HG02870 (cell line): ENCODE results near the gene RHBG.
"Not testable (repeated sequence)": the region's sequence is repeated elsewhere in the genome, so short reads cannot be mapped to it uniquely, and the experiment has no call there.

Experiments used
- ATAC-seq: cut with Tn5 transposase; IDR thresholded peaks from one replicate; pipeline ENCODE4 v1.9.1; 2021; ENCODE audit warnings: mild to moderate bottlenecking, moderate library complexity; ENCODE audit not compliant: unreplicated experiment

RHBG gene, protein sequence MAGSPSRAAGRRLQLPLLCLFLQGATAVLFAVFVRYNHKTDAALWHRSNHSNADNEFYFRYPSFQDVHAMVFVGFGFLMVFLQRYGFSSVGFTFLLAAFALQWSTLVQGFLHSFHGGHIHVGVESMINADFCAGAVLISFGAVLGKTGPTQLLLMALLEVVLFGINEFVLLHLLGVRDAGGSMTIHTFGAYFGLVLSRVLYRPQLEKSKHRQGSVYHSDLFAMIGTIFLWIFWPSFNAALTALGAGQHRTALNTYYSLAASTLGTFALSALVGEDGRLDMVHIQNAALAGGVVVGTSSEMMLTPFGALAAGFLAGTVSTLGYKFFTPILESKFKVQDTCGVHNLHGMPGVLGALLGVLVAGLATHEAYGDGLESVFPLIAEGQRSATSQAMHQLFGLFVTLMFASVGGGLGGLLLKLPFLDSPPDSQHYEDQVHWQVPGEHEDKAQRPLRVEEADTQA

DNA sequence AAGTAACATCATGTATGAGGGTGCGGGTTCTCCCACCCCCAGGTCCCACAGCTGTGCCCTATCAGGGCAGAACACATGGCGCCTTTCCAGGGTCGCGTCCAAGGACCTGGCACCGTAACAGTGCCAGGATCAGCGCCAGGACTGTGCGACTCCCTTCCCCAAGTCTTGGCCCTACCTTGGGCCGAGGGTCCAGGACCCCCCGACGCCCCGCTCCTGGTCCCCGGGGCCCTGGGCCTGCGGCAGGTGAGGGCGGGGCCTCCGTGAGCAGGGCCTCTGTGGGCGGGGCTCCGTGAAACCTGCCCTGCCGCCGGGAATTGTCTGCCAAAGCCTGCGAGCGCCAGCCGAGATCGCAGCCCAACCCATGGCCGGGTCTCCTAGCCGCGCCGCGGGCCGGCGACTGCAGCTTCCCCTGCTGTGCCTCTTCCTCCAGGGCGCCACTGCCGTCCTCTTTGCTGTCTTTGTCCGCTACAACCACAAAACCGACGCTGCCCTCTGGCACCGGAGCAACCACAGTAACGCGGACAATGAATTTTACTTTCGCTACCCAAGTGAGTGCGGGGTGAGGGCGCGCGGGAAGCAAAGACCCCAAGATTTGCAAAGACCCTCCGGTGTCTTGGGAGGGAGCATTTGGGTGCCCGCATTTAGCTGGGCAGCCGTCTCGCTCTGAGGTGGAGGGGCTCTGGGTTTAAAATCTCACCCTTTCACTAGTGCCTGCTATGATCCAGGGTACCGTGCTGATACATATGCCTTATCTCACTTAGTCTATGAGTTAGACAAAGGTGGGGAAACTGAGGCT, at the start of gene RHBG:
RHBG (plus strand) TSS at position 323 of the 796 bp plus-strand sequence; CDS start at position 362, 39 bp downstream.
- no peak for ATAC-seq

- no peak for ATAC-seq
These were observed 49.3 kb upstream of the RHBG start for GRCh38 chr1:156319664-156320063.

DNA sequence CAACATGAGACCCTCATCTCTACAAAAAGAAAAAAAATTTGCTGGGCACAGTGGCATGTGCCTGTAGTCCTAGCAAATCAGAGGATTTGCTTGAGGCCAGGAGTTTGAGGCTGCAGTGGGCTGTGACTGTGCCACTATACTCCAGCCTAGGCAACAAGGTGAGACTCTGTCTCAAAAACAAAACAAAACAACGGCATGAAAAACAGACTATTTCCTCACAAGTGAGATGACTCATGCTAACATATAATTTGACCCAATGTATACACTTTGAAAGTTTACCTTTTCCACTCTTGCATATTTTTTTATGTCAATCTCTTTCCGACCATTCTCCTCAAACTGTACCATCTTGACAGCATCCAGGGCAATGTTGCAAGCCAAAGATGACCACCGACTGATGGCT, 48.5 kb upstream of the RHBG start:
- ATAC-seq: no peak

DNA sequence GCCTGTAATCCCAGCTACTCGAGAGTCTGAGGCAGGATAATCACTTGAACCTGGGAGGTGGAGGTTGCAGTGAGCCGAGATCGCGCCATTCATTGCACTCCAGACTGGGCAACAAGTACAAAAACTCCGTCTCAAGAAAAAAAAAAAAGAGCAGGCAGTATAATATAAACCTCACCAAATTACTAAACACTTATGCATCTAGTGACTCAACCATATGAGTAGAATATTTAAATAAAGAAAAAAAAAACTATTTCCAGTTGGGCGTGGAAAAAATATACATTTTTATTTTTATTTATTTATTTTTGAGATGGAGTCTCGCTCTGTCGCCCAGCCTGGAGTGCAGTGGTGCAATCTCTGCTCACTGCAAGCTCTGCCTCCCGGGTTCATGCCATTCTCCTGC, 45.8 kb upstream of the RHBG start:
- not testable (repeated sequence) for ATAC-seq

DNA sequence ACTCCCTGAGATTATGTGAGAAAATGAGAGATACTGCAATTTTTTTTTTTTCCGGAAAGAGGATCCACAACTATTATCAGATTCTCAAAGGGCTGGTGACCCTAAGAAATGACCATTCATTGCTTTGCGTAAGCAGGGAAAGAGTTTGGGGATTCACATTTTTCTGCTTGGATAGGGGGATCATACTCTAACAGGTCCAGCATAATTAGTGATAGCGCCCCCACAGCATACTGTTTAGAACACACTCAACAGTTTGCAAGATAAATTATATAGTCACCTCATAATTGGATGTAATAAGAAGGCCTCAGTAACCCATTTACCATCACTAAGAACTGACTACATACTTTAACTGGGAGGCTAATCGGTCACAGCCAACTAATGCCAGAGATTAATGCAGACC, 32.8 kb upstream of the RHBG start:
- no peak for ATAC-seq

GRCh38 chr1:156337052-156337887, 31.7 kb upstream of the RHBG start:
- no peak for ATAC-seq

DNA sequence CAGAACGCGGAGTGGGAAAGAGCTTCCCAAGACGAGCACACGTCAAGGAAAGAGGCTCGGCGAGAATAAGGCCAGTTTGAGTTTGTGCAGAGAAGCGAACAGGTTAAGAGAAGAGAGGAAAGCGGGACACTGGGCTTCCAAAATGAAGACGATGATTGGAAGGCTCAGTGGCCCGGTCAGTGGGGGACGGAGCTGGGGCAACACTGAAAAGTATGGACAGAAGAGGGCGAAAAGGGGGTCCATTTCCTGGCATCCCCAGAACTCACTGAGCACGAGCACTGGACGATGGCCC, 31.2 kb upstream of the RHBG start:
- ATAC-seq: no peak

DNA sequence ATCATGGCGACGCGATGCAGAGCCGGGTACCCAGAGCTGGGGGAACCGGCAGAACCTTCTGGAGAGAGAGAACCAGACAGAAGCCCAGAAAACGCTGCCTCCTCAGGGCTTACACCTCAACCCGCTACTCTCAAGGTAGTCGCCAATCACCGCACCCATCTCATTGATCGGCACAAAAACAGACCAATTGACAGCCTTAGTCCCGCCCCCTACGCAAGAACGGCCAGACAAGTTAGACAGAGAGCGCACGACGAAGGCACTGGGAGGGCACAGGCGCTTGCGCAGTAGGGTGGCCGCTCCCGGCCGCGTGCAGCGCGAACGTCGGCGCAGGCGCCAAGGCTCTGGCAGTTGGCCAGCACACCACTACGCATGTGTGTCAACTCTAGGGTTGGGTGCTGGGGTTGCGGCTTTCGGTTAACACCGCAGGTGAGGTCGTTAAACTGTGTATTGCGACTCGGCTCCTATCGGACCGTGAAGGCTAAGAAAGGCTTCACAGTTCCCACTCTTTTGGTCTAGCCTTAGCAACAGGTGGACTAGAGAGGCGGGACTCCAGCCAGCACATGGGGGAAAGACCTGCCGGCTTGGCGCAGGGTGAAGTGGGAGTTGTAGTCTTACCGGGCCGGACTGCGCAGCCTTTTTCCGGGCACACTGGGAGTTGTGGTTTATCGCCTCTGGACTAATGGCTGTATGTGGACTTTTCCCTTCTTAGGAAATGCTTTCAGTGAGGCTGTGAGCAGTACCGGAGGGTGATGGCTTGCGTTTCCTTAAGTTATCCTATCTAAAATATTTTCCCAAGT, 30.6 kb upstream of the RHBG start, which contains the start of the genes CCT3 and TSACC:
CCT3 (minus strand) TSS at position 113 of the 797 bp plus-strand sequence; CDS start at position 5, 108 bp downstream.
TSACC (plus strand) TSS at position 347 of the 797 bp plus-strand sequence. CDS start 1,232 bp downstream, outside the sequence.
- ATAC-seq: peak; percentile 90

GRCh38 chr1:156342166-156342955, 26.6 kb upstream of the RHBG start:
- no peak for ATAC-seq

- no peak for ATAC-seq
These were observed 24.6 kb upstream of the RHBG start for GRCh38 chr1:156344409-156344808.

- ATAC-seq: not testable (repeated sequence)
These were observed 23.0 kb upstream of the RHBG start for GRCh38 chr1:156346035-156346434.

DNA sequence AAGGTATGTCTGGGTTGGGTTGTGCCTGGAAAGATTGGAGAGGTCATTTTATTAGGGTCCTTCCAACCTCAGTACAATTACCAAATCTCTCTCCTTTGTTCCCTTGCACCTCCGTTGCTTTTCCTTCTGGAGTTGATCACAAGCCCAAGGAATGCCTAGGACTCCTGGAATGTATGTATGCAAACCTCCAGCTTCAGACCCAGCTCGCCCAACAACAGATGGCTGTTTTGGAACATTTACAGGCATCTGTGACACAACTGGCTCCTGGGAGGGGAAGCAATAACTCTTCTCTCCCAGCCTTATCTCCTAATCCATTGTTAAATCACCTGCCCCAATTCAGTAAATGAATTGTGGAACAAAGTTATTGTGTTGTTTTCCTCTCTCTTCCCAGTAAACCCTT, 22.4 kb upstream of the RHBG start:
- ATAC-seq: no peak

GRCh38 chr1:156347331-156347730, 21.7 kb upstream of the RHBG start:
- no peak for ATAC-seq

DNA sequence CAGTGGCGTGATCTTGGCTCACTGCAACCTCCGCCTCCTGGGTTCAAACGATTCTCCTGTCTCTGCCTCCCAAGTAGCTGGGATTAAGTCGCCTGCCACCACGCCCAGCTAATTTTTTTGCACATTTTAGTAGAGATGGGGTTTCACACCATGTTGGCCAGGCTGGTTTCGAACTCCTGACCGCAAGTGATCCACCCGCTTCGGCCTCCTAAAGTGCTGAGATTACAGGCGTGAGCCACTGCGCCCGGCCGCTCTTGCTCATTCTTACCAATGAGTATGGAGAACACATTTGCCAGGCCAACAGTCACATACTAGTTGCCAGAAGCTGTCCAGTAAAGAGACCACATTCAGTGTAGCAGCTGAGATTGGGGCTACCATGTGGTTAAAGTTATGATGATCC, 16.5 kb upstream of the RHBG start:
- ATAC-seq: not testable (repeated sequence)

- no peak for ATAC-seq
These were observed 12.6 kb upstream of the RHBG start for GRCh38 chr1:156356262-156356874.

DNA sequence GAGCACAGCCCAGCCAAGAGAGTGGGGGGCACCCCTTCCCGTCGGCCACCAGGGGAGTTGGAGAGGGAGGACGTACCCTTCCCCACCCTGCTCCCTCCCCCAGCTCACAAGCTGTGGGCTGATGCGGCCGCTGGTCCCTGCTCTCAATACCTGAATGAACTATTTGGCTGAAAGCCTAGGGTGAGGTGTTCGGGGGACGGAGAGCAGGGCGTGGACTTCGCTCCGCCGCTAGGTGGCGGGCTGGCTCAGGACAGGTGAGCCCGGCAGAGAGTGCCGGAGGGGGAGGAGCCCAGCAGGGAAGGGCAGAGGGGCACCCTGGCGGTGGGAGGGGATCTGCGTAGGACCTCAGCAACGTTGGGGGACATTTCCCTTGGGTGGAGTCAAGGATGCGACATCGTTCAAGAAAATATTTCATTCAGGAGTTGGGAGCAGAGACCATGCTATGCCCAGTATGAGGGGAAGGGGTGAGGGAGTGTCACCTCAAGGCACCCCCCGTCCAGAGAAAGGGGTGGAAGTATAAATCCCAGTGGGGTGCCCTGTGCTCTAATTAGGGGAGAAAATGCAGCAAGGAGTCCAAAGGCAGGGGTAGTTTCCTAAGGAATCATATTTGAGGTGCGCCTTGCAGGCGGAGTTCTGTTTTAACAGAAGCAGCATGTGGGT, 12.0 kb upstream of the RHBG start:
- peak; percentile 86 for ATAC-seq

DNA sequence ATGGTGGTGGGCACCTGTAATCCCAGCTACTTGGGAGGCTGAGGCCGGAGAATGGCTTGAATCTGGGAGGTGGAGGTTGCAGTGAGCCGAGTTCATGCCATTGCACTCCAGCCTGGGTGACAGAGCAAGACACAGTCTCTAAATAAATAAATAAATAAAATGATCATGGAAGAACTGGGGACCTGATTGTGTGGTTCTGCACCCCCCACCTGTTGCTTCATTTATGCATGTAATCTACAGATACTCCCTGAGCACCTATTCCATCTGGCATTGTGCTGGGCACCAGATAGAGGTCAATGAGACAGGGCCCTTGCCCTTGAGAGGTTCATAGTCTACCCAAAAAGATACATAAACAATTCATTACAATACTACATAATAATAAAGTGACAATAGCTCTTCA, 11.0 kb upstream of the RHBG start:
- no peak for ATAC-seq

DNA sequence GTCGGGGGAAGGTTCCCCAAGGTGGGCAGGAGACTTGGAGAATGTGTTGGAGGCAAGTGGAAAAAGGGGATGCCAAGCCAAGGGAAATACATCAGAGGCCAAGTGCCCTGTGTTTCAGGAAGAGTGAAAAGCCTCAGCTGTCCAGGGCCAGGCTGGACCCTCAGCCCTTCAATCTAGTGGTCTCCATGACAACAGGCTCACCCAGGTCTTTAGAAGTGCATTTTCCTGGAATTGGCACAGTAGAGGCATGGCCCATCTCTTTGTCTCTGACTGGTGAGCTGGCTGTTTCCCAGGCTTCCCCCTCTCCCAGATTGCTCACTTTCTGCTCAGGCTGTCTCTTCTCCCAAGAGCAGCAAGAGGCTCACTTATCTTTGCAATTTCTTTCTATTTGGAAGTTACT, 10.4 kb upstream of the RHBG start:
- ATAC-seq: no peak
